ENCODE measurements around the gene PDE3B. TPM values are rescaled to one million over a fixed set of nuclear protein-coding genes. Genes with fewer than 3 reads are reported as not detected.
"Not testable (repeated sequence)": the region's sequence is repeated elsewhere in the genome, so short reads cannot be mapped to it uniquely, and the experiment has no call there.

The PDE3B gene
- polyA plus RNA-seq, 1 of the 3 experiments (the other 2 are of a cell fraction), result 0.26 TPM

DNA sequence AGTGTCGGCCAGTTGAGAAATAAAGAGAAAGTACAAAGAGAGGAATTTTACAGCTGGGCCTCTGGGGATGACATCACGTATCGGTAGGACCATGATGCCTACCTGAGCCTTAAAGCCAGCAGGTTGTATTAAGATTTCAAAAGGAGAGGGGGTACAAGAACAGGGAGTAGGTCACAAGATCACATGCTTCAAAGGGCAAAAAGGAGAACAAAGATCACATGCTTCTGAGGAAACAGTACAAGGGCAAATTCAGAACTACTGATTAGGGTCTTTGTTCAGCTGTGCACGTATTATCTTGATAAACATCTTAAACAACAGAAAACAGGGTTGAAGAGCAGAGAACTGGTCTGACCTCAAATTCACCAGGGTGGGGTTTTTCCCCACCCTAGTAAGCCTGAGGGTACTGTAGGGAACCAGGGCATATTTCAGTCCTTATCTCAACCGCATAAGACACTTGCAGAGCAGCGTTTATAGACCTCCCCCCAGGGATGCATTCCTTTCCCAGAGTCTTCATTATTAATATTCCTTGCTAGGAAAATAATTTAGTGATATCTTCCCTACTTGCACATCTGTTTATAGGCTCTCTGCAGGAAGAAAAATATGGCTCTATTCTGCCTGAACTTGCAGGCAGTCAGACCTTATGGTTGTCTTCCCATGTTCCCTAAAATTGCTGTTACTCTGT is 40.8 kb downstream of the PDE3B start:
- H3K9me2 ChIP-seq; DNase-seq; H3K27ac ChIP-seq (ENCODE audit: low read depth in 2 of 2, low read length in 1 of 2); H3K9me3 ChIP-seq; H3K79me2 ChIP-seq (ENCODE audit: insufficient read depth); H3K27me3 ChIP-seq (ENCODE audit: insufficient read depth); H3K36me3 ChIP-seq (replicated peaks in 1 of 2; ENCODE audit: control insufficient read depth in 1 of 2, insufficient read depth in 2 of 2, low read length in 1 of 2); H3F3A ChIP-seq (replicated peaks; ENCODE audit: insufficient read depth); H3K9ac ChIP-seq; CTCF ChIA-PET; POLR2A ChIA-PET; H3K4me3 ChIP-seq (ENCODE audit: low read depth in 2 of 2, low read length in 1 of 2); H2AFZ ChIP-seq (ENCODE audit: low read depth); H3K4me1 ChIP-seq (ENCODE audit: control insufficient read depth in 1 of 2, insufficient read depth in 2 of 2, low read depth in 1 of 2, low read length in 1 of 2); H3K4me2 ChIP-seq; H4K20me1 ChIP-seq (ENCODE audit: insufficient read depth): not testable (repeated sequence)
- 85% methylated on average over 6 of the region's 6 CpGs for whole genome bisulfite sequencing (ENCODE audit: low lambda C conversion rate)

DNA sequence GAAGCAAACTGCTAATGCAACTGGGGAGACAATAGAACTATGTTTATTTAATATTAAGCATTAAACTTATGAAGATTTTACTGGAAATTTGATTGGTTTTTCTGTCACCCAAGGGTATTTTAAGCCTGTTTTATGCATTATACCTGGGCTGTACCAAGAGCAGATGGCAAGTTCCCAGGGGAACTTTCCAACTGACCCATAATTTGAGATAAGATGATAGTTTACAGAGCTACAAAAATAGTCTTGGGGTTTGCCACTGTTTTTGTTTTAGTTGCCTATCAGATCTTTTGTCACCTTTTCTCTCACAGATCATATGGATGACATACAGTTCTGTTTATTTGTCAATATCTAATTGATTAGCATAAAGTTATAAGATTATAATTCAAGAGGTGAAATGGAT is 43.9 kb downstream of the PDE3B start:
- Histone ChIP-seq H3K36me3 (replicated peaks in 1 of 2; ENCODE audit: control insufficient read depth in 1 of 2, insufficient read depth in 2 of 2, low read length in 1 of 2) (no peaks in the 10 kb centered on the region), H3F3A (replicated peaks; ENCODE audit: insufficient read depth) (no peaks in the 10 kb centered on the region), H3K4me1 (ENCODE audit: control insufficient read depth in 1 of 2, insufficient read depth in 2 of 2, low read depth in 1 of 2, low read length in 1 of 2) (no peaks in the 10 kb centered on the region), H3K27ac (ENCODE audit: low read depth in 2 of 2, low read length in 1 of 2) (no peak overlapping the region), H3K27me3 (ENCODE audit: insufficient read depth) (no peaks in the 10 kb centered on the region), H3K4me3 (ENCODE audit: low read depth in 2 of 2, low read length in 1 of 2) (no peak overlapping the region), H3K9ac (no peak overlapping the region), H3K9me3 (no peaks in the 10 kb centered on the region), H3K4me2 (no peak overlapping the region), H2AFZ (ENCODE audit: low read depth) (no peak overlapping the region), H4K20me1 (ENCODE audit: insufficient read depth) (no peaks in the 10 kb centered on the region), H3K79me2 (ENCODE audit: insufficient read depth) (no peaks in the 10 kb centered on the region), H3K9me2 (no peaks in the 10 kb centered on the region)
- no peak for DNase-seq
- ChIA-PET CTCF (no interaction called here), POLR2A (no interaction called here)
- TF ChIP-seq SMC3 (IDR thresholded peaks at IDR 0.05; ENCODE audit: low read depth, low read length) (no peak), TEAD4 (IDR thresholded peaks at IDR 0.05; ENCODE audit: borderline replicate concordance, insufficient read depth) (no peak), RAD21 (IDR thresholded peaks at IDR 0.05; ENCODE audit: low read length) (no peak), GABPA (IDR thresholded peaks at IDR 0.05; ENCODE audit: low read depth) (no peak), MEF2A (IDR thresholded peaks at IDR 0.05; ENCODE audit: borderline replicate concordance, low read depth) (no peak), FOSL2 (IDR thresholded peaks at IDR 0.05; ENCODE audit: borderline replicate concordance, low read depth) (no peak), JUND (IDR thresholded peaks at IDR 0.05) (no peak), FOXJ3 (CRISPR knock-in tag; IDR thresholded peaks at IDR 0.05) (no peak), SIN3A (IDR thresholded peaks at IDR 0.05; ENCODE audit: borderline replicate concordance, low read depth, low read length) (no peak), RCOR1 (IDR thresholded peaks at IDR 0.05; ENCODE audit: low read length) (no peak), EP300 (IDR thresholded peaks at IDR 0.05; ENCODE audit: borderline replicate concordance in 1 of 2, low read depth in 1 of 2, low read length in 1 of 2) (no peak), FOXM1 (IDR thresholded peaks at IDR 0.05; ENCODE audit: low read depth) (no peak), ELF1 (IDR thresholded peaks at IDR 0.05) (no peak)
- TF ChIP-seq, protein P1, sequence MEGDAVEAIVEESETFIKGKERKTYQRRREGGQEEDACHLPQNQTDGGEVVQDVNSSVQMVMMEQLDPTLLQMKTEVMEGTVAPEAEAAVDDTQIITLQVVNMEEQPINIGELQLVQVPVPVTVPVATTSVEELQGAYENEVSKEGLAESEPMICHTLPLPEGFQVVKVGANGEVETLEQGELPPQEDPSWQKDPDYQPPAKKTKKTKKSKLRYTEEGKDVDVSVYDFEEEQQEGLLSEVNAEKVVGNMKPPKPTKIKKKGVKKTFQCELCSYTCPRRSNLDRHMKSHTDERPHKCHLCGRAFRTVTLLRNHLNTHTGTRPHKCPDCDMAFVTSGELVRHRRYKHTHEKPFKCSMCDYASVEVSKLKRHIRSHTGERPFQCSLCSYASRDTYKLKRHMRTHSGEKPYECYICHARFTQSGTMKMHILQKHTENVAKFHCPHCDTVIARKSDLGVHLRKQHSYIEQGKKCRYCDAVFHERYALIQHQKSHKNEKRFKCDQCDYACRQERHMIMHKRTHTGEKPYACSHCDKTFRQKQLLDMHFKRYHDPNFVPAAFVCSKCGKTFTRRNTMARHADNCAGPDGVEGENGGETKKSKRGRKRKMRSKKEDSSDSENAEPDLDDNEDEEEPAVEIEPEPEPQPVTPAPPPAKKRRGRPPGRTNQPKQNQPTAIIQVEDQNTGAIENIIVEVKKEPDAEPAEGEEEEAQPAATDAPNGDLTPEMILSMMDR (IDR thresholded peaks at IDR 0.05), result no peak
- TF ChIP-seq, protein P2, sequence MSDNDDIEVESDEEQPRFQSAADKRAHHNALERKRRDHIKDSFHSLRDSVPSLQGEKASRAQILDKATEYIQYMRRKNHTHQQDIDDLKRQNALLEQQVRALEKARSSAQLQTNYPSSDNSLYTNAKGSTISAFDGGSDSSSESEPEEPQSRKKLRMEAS (IDR thresholded peaks at IDR 0.05; ENCODE audit: low read depth), result no peak
- TF ChIP-seq, protein P3, sequence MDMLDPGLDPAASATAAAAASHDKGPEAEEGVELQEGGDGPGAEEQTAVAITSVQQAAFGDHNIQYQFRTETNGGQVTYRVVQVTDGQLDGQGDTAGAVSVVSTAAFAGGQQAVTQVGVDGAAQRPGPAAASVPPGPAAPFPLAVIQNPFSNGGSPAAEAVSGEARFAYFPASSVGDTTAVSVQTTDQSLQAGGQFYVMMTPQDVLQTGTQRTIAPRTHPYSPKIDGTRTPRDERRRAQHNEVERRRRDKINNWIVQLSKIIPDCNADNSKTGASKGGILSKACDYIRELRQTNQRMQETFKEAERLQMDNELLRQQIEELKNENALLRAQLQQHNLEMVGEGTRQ (IDR thresholded peaks at IDR 0.05; ENCODE audit: borderline replicate concordance, low read depth, low read length), result no peak

Data from SK-N-SH (cell line).